Stimulated activated CD8-positive, alpha-beta memory T cell treated with anti-CD3 and anti-CD28 coated beads, Interleukin-15, amount 100 ng/mL, for 48 hours (primary cell): Measurements from ENCODE around the gene RAB36.
"Not testable (repeated sequence)": the region's sequence is repeated elsewhere in the genome, so short reads cannot be mapped to it uniquely, and the experiment has no call there.

Experiments
- DNase-seq, 2 donors: peaks; one replicate each; pipeline ENCODE4 v3.0.0-alpha.2; 2020; ENCODE audit warnings: low read depth in 2 of 2

RAB36 gene

DNA sequence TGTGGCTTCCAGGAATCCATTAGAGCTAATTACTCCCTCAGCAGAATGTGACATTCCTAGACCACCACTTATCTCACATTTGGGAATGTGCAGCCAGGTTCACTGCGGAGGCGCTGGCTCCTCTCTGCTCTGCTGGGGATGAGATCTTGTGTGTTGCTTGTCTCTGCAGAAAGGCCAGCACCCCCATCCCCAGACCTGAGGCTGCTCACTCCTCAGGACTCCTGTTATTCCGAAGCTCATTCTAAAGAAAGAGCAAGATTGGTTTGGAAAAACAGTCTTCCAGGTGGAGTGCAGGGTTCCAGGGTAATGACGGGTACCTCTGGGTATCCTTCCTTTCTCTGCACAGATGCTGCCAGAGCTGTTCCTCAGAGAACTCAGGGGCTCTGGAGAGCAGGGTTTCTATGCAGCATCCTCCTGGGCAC, 24.3 kb upstream of the RAB36 start:
- DNase-seq = no peak

DNA sequence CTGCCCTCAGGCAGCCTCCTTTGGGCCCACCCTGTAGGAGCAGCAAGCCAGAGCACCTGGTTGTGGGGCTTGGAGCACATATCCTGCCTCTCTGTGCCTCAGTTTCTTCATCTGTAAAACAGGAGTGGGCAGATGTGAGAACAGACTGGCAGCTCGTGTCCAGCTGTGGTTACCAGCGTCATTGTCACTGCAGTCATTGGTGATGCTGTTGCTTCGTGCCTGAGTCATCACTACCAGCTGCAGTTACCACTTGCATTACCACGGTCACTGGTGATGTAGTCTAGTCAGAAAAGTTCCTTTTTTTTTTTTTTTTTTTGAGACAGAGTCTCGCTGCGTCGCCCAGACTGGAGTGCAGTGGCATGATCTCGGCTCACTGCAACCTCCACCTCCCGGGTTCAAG, 23.9 kb upstream of the RAB36 start:
- no peak for DNase-seq

- DNase-seq = no peak
Observed at GRCh38 chr22:23122216-23122957, 22.9 kb upstream of the RAB36 start.

GRCh38 chr22:23122992-23123803, 22.1 kb upstream of the RAB36 start:
- no peak for DNase-seq

- DNase-seq = no peak
Observed at GRCh38 chr22:23123804-23124254, 21.4 kb upstream of the RAB36 start.

DNA sequence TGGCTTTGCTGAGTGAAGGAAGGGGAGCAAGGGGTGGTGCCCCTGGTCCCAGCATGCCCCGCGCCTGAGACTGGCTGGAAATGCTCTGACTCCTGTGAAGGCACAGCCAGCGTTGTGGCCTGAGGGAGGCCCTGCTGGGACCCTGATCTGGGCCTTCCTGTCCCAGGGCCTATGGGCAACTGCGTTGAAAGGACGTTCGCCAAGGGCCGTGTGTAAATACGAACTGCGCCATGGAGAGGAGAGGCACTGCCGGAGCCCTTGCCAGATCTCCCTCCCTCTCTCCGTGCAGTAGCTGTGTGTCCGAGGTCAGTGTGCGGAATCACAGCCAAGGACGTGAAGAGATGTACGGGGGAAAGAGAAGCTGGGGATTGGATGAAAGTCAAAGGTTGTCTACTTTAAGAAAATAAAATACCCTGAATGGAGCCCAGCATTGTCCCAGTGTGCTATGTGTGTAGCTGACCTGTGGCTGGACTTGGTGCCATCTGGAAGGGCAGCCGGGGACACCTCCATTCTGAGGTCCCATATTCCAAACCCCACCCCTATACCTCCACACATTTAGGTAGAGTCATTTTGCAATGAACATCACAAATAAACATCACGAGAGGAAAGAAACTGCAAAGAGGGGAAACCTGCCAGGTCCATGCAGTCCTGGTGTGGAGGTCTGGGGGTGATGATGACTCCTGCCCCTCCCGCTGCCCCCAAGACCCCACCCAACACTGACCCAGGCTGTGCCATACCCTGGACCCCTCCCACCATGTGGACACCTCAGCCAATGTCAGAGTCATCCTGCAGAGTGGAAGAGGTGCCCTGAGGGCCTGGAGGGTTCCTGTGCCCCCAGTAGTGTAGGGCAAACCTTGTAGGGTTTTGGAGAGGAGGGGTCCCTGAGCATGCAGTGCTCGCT, 20.4 kb upstream of the RAB36 start:
- DNase-seq = no peak

DNA sequence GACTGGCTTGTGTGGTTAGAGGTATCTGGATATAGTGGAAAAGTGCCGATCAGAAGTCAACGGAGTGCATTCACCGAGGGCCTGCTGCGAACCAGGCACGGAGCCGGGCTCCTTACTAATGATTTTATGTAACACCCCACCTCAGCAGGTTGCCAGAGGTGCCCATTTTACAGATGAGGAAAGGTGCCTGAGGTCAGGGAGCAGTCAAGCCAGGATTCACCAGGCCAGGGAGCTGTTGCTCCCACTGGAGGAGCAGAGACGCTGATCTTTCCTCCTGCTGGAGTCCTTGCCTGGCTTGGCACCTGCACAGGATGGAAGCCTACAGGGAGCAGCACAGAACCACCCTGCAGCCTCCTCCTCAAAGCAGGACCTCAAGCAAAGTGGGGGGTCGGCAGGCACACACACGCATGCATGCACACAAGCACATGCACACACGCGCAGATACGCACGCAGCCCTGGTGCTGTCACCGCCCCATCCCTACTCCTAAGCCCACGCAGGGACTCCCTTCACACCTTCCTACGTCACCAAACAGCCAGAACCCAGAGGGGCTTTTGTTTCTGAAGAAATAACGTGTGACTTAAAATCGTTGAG, 19.7 kb upstream of the RAB36 start:
- DNase-seq = no peak

DNA sequence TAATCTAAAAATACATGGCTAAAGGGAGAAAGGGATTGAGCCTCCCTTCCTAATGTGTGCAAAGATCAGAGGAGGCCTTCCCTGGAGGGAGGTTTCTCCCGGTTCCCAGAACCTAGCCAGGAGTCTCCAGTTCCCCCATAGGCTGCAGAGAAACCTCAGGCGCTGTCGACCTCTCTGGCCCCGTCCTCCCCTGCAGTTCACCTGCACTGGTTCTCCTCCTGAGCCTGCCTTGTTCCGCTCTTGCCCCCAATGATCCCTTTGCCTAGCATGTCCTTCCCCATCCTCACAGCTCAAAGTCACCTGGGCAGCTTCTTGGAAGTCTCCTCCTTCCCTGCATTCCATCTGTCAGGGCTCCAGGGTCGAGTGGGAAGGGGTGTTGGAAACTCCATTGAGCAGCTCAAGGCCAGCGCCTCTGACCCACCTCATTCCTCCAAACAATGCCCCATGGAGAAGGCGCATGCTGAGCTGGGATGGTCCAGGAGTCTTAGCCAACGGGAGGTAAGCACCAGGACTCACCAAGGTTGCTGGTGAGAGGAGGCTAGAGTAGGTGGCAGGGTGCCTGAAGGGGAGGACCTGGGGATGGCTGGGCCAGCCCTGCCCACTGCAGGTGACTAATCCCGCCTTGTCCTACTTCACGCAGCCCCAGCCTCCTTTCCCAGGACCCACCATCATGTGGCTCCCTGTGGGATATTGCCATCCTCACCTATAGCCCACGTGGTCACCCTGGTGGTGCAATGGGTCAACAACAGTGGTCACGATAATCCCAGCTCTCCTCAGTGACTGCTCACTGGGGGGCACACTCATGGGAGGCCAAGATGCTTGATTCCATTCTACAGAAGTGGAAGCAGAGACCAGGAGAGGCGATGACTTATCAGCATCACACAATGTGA, 18.9 kb upstream of the RAB36 start:
- no peak for DNase-seq

DNA sequence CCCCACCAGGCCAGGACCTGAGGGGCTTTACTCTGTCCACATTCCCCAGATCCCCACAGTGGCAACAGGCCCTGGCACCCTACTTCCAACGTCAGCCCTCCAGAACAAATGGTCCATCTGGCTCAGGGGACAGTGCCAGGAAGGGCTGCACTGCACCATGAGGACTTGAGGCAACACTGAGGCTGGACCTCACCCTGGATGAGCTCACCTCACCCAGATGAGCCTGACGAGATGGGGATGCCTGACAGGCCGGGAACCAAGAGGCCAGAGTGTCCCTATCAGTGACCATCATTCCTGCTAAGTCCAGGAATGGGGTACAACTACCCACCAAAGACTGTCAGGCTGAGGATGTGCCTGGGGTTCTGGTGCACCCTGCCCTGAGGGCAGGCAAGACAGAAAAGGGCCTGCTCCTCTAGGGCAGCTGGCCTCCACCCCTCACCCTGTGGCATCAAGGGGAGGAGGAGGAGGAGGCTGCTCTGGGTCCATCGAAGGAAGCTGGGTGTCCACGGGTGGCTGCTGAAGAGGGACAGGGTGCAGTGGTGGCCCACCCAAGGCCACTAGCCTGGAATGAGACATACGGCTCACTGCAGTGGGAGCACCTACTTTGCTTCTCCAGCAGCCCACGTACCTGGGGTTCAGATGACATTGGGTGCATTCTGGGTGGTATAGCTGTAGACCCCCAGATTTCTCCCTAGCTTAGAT, 18.1 kb upstream of the RAB36 start:
- no peak for DNase-seq

DNA sequence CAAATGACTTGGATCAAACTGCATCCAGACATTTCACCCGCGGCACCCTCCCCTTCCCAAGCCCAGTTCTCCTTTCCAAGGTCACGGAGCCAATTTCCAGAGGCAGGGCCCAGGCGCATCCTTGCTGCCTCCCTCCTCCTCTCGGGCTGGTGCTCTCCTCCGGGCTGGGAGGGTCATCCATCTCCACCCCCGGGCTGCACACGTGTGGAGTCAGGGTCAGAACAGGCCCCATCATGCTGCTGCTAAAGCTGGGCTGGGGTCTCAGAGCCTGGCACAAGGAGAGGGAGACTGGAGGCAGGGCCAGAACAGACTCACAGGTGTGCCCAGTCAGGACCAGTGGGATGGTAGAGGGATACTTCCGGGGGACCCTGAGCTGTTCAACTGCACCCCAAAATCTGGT, 17.5 kb upstream of the RAB36 start:
- no peak for DNase-seq

DNA sequence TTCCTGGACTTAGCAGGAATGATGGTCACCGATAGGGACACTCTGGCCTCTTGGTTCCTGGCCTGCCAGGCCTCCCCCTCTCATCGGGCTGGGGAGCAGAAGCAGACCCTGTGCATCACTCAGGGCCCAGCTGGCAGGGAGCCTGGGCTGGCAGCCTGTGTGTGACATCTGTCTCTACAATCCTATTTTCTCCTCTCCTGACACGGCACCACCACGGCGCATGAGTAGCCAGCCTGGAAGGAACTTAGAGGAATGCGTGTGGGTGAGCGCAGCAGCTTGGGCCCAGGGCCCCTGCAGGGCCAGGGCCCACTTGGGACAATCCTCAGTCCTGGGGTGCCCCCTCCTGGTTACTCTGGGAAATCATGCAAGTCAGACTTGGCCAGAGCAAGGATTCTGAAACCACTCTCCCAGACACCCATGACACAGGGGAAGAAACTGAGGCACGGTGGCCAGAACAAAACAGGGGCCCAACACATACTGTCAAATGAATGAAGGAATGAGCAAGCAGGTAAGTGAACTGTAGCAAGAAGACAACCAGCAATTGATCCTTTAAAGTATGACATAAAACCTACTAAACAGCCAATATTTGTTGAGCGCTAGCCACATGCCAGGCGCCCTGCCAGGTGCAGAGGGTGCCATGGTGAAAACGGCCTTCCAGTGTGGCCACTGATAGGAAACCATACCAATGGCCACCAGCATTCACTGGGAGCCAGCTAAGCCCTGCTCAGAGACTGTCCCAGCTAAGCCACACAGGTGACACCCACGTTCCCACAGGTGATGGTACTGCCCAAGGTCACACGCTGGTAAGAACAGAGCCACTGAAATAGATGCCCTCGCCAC, 16.8 kb upstream of the RAB36 start:
- peak; percentile 30 to 44 for DNase-seq

DNA sequence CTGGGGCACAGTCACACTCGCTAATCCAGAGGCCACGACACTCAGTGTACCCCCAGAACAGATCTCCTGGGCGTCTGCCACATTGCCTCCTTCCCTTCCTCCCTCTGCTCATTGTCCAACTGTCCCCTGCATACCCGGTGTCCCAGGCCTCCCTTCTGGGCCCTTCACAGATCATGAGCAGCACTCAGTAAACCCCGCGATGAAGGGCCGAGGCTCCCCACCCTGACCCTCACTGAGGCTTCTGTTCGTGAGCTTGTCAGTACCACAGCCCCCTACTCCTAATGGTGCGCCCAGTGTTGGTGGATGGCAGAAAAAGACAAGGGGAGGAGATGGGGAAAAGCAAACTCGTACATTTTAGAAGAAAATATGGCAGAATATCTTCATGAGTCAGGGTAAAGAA, 16.1 kb upstream of the RAB36 start:
- DNase-seq = no peak

DNA sequence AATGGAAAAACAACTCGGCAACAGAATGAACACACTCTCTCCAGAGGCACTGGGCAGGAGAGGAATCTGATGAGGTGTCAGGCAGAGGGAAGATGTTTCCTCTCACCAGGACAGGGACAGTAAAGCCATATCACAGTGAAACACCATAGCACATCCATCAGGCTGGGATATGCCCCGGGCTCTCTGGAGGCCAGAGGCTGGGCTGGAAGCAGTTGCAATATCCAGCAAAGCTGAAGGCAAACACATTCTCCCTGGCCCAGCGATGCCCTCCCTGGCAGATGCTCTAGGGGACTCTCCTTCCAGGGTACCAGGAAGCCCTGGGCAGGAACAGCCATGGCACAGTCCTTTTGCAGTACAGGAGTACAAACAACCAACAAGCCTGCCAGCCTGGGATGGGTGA, 14.6 kb upstream of the RAB36 start:
- DNase-seq = no peak

DNA sequence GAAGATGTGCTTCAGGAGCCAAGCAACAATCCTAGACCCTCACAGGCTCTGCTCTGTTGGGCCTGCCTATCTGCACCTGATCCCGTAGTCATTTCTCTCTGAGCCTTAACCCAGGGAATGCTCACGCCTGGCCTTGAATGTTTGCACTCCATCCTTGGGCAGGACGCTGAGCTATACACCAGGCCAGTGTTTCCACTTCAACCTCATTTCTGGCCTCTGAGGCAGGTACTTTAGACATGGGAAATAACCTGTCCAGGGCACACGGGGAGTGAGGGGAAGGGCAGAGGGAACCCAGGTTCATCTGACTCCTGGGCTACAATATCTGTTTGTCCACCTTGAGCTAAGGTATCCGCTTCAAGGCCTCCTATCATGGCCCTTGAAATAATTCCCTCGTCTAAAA, 13.3 kb upstream of the RAB36 start:
- DNase-seq = no peak

GRCh38 chr22:23132376-23133091, 12.7 kb upstream of the RAB36 start:
- DNase-seq = no peak

DNA sequence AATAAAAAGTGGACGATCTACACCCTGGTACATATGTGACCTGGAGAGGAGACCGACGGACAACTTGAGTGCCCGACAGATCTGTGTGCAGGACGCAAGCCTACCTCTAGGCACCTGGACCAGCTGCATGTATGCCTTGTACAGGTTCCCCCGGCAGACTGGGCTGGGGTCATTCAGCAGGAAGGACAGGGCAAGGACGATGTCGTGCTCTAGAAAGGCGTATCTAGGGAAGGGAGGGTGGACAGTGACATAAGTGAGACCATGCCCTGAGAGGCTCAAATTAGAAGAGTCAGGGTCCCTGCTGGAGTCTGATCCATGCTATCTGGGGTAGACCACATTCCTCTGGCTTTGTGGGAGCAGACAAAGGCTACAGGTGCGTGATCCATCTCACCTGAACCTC, 11.4 kb upstream of the RAB36 start:
- DNase-seq = no peak

DNA sequence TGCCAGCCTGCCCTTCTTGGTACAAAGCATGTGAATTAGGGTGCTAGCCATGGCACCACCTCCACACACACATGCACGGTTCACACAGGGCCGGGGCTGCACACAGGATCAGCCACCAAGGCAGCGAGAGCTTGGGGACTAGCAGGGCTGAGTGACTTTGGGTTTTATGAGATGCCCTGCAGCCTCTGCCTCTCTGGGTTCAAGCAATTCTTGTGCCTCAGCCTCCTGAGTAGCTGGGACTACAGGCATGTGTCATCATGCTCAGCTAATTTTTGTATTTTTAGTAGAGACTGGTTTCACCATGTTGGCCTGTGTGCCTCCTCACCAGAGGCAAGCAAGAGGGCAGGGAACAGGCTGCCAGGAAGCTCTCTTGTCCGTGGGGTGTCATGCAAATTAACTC, 8.3 kb upstream of the RAB36 start:
- DNase-seq = not testable (repeated sequence)

DNA sequence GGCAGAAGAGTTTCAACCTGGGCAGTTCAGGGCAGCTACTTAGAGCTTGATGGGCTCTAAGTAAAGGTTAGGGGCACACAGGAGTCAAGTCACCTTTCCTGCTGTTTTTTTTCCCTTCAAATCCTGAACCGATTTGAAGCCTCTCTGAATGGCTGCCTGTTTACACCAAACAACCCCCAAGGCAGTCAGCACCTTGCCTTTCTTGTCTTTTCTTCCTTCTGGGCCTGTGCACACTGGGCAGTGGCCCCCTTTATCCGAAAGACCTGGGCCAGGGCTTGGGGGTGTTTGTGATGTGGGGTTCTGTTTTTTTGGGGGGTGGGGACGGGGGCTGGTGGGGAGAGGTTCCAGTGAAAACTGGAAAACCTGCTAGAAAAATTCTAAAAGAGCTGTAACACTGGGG, 7.8 kb upstream of the RAB36 start:
- no peak for DNase-seq
